Endothelial cell of umbilical vein (primary cell): ENCODE data around the gene NFIA. TPM values are rescaled to one million over a fixed set of nuclear protein-coding genes. Genes with fewer than 3 reads are reported as not detected.

Source experiments
- BruUV-seq: library from RNA; stranded (reverse); fragments of 400-500 nt; replicated peaks from 2 replicates; lab custom pipeline; 2021; lab: Mats Ljungman, UMichigan
- CTCF ChIA-PET: fragments of 300-600, 350-600 bp; sonication (Branson Sonifier 250); formaldehyde crosslinking; loops from one replicate; lab custom pipeline; 2021; ENCODE audit warnings: antibody characterized with exemption, inconsistent platforms; lab: Charles Lee
- POLR2A ChIA-PET: fragments of 300-600, 350-600 bp; sonication (Branson Sonifier 250); formaldehyde crosslinking; loops from one replicate; lab custom pipeline; 2021; ENCODE audit warnings: antibody characterized with exemption, inconsistent platforms; lab: Charles Lee
- DNase-seq: peaks from one replicate; pipeline ENCODE4 v3.0.0-alpha.2; 2011; ENCODE audit warnings: low read depth, low spot score
- FAIRE-seq: peaks from 2 replicates; lab custom pipeline; 2011; peaks lifted over from hg19 to GRCh38; lab: Jason Lieb, UNC
- H2AFZ ChIP-seq: 2 replicates; pipeline ENCODE4 v1.6.0; 2012; ENCODE audit warnings: low read depth, low read length, control low read depth, inconsistent platforms
- H3K27ac ChIP-seq: 2 replicates; pipeline ENCODE4 v1.5.1; 2011; ENCODE audit warnings: low read depth, mild to moderate bottlenecking, control low read depth, low read length, moderate library complexity; ENCODE audit not compliant: insufficient read depth
- H3K27me3 ChIP-seq, 2 experiments: 2 replicates each; pipeline versions ENCODE4 v1.6.0 to v1.6.1; 2011; ENCODE audit warnings: low read length in 2 of 2, mixed read lengths in 1 of 2; ENCODE audit not compliant: control insufficient read depth in 2 of 2, insufficient read depth in 2 of 2
- H3K36me3 ChIP-seq, 2 experiments: 2 replicates in 1 of 2; 3 replicates in 1 of 2; pipeline ENCODE4 v1.5.1; 2011; ENCODE audit warnings: low read length in 2 of 2, mild to moderate bottlenecking in 1 of 2, moderate library complexity in 1 of 2; ENCODE audit not compliant: control insufficient read depth in 2 of 2, insufficient read depth in 2 of 2; ENCODE audit errors: extremely low read depth in 1 of 2
- H3K4me1 ChIP-seq: 3 replicates; pipeline ENCODE4 v1.5.1; 2011; ENCODE audit warnings: mild to moderate bottlenecking, low read length; ENCODE audit not compliant: control insufficient read depth, insufficient read depth; ENCODE audit errors: extremely low read depth
- H3K4me2 ChIP-seq: 2 replicates; pipeline ENCODE4 v1.6.1; 2011; ENCODE audit warnings: low read length, control low read depth, mixed read lengths; ENCODE audit not compliant: insufficient read depth
- H3K4me3 ChIP-seq, 3 experiments: fragments of 200-600 bp in 1 of 3; sonication (generic), shearing (Covaris generic) in 1 of 3; replicated peaks in 1 of 3; 2 replicates each; pipeline ENCODE4 v1.5.1; 2011 to 2016; ENCODE audit warnings: control low read depth in 3 of 3, low read length in 3 of 3, mild to moderate bottlenecking in 2 of 3, inconsistent platforms in 1 of 3, low read depth in 1 of 3, moderate library complexity in 1 of 3; ENCODE audit not compliant: insufficient read depth in 1 of 3
- H3K79me2 ChIP-seq: 2 replicates; pipeline ENCODE4 v1.6.0; 2012; ENCODE audit warnings: low read length, inconsistent platforms; ENCODE audit not compliant: control insufficient read depth, insufficient read depth
- H3K9ac ChIP-seq: replicated peaks from 2 replicates; pipeline ENCODE3; 2011; ENCODE audit warnings: low read length, control low read depth; ENCODE audit not compliant: insufficient read depth; ENCODE audit errors: extremely low read depth
- H3K9me1 ChIP-seq: replicated peaks from 3 replicates; pipeline ENCODE4 v1.6.0; 2011; ENCODE audit warnings: mild to moderate bottlenecking, low read length; ENCODE audit not compliant: control insufficient read depth, insufficient read depth; ENCODE audit errors: extremely low read depth
- H3K9me3 ChIP-seq: replicated peaks from 2 replicates; pipeline ENCODE4 v1.5.1; 2012; ENCODE audit warnings: low read length, inconsistent platforms; ENCODE audit not compliant: control insufficient read depth, insufficient read depth
- H4K20me1 ChIP-seq: replicated peaks from 2 replicates; pipeline ENCODE3; 2011; ENCODE audit warnings: mild to moderate bottlenecking, low read length; ENCODE audit not compliant: control insufficient read depth, insufficient read depth; ENCODE audit errors: extremely low read depth
- CTCF ChIP-seq, 2 donors: IDR thresholded peaks; 1 replicate in 1 of 2; 2 replicates in 1 of 2; pipeline ENCODE4 v1.5.1; 2011; ENCODE audit warnings: low read length in 2 of 2, mild to moderate bottlenecking in 2 of 2, moderate library complexity in 2 of 2, control low read depth in 1 of 2, inconsistent platforms in 1 of 2, low read depth in 1 of 2; ENCODE audit not compliant: insufficient read depth in 1 of 2; ENCODE audit errors: extremely low read depth in 1 of 2
- EZH2 ChIP-seq: IDR thresholded peaks from 2 replicates; pipeline ENCODE4 v1.6.1; 2012; ENCODE audit warnings: borderline replicate concordance, low read depth, mild to moderate bottlenecking, moderate library complexity, low read length, inconsistent platforms; ENCODE audit not compliant: severe bottlenecking
- GATA2 ChIP-seq: IDR thresholded peaks from 2 replicates; pipeline ENCODE4 v1.7.0; 2011; ENCODE audit warnings: low read depth, mild to moderate bottlenecking, moderate library complexity, mixed read lengths, low read length; ENCODE audit not compliant: insufficient read length, insufficient read depth
- JUN ChIP-seq: IDR thresholded peaks from 2 replicates; pipeline ENCODE4 v1.6.1; 2011; ENCODE audit warnings: borderline replicate concordance, low read depth; ENCODE audit not compliant: insufficient read length, insufficient read depth
- MYC ChIP-seq: IDR thresholded peaks from one replicate; pipeline ENCODE4 v1.6.1; 2011; ENCODE audit warnings: mild to moderate bottlenecking, low read depth, low read length
- POLR2A ChIP-seq: IDR thresholded peaks from 2 replicates; pipeline ENCODE4 v1.6.1; 2012; ENCODE audit warnings: low read depth, mild to moderate bottlenecking, control low read depth, low read length
- POLR2AphosphoS5 ChIP-seq: IDR thresholded peaks from 2 replicates; pipeline ENCODE4 v1.6.1; 2012; ENCODE audit warnings: low read depth, mild to moderate bottlenecking, control low read depth, low read length, moderate library complexity; ENCODE audit not compliant: insufficient read depth
- dilution Hi-C: fragments of 300-500 bp; cut with MboI; formaldehyde crosslinking; loops from one replicate; pipeline ENCODE4 v1.15.0; 2019; ENCODE audit warnings: low sequenced_read_pairs; ENCODE audit not compliant: extremely low pct_ligation_motif_present
- intact Hi-C: fragments of 100-400 bp; cut with micrococcal nuclease; formaldehyde crosslinking; loops from one replicate; pipeline ENCODE4 v1.10.0; 2022
- polyA plus RNA-seq, 4 experiments: library from polyadenylated mRNA; depleted of rRNA in 3 of 4; stranded (reverse) in 3 of 4; unstranded in 1 of 4; fragments of >200 nt; gene quantifications; 2 replicates each; pipeline versions ENCODE4 v1.2.1 to v1.2.3, GENCODE V29; 2011 to 2012; ENCODE audit warnings: missing spikeins in 1 of 4
- total RNA-seq: library from RNA; stranded (reverse); gene quantifications from 2 replicates; pipeline ENCODE4 v1.2.3, GENCODE V29; 2021
- TF ChIP-seq, protein P1 (sequence below): IDR thresholded peaks from 2 replicates; pipeline ENCODE4 v1.6.1; 2011; ENCODE audit not compliant: insufficient read depth, insufficient read length

The NFIA gene
- total and polyA plus RNA-seq, 2 donors (not counting 3 experiments of a cell fraction or from before 2014, with no cell fraction given), result 25.5 to 47.0 TPM

GRCh38 chr1:61093525-61094137 lies 11.3 kb downstream of the NFIA start:
- H3K27ac ChIP-seq, result no peak overlapping the region
- FAIRE-seq, result no peak
- dilution Hi-C loops, result no loop called here

More at GRCh38 chr1:61093525-61094137, 11.3 kb downstream of the NFIA start:
- Histone ChIP-seq H3K9me1 (no peaks in the 10 kb centered on the region), H2AFZ (no peak overlapping the region), H3K9me3 (no peaks in the 10 kb centered on the region), H3K27me3 (no peaks in the 10 kb centered on the region), H3K36me3 (no peaks in the 10 kb centered on the region), H3K4me2 (no peak overlapping the region), H3K79me2 (peaks cover 61% of the 10 kb centered on the region), H3K4me1 (peaks cover 7% of the 10 kb centered on the region), H3K9ac (no peak overlapping the region), H3K4me3 (no peak overlapping the region), H4K20me1 (peaks cover 2% of the 10 kb centered on the region)
- BruUV-seq, result no TSS peak
- ChIA-PET CTCF (interaction anchor here (0.8 to 1.7 kb wide), 4 partner anchors 11 to 18 kb away, joined by 3 to 5 read pairs (median 3); partner anchors contain the start of gene NFIA), POLR2A (no interaction called here)
- TF ChIP-seq JUN, result no peak
- no peak for TF ChIP-seq POLR2A
- TF ChIP-seq POLR2AphosphoS5, result no peak
- no peak for TF ChIP-seq EZH2
- no peak for TF ChIP-seq GATA2
- TF ChIP-seq, protein P1, sequence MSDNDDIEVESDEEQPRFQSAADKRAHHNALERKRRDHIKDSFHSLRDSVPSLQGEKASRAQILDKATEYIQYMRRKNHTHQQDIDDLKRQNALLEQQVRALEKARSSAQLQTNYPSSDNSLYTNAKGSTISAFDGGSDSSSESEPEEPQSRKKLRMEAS, result no peak
- TF ChIP-seq MYC, result no peak
- TF ChIP-seq CTCF (IDR thresholded peaks at IDR 0.05; ENCODE audit: extremely low read depth in 1 of 2, insufficient read depth in 1 of 2, low read depth in 1 of 2, low read length in 2 of 2), result no peak
- intact Hi-C loops, result no loop called here
- DNase-seq, result no peak
